CD4-positive, alpha-beta T cell (primary cell): ENCODE measurements around the gene MLYCD. TPM values are rescaled to one million over a fixed set of nuclear protein-coding genes. Genes with fewer than 3 reads are reported as not detected.

Source experiments
- ATAC-seq: fragments of 200-7000 bp; cut with Tn5 transposase; one replicate; pipeline ENCODE4 v1.10.0; 2022; ENCODE audit warnings: mild to moderate bottlenecking; ENCODE audit not compliant: poor library complexity
- CTCF ChIA-PET: fragments of 350-600 bp; sonication (Branson Sonifier 250); formaldehyde crosslinking; loops from one replicate; lab custom pipeline; 2021; ENCODE audit warnings: antibody characterized with exemption, inconsistent platforms; lab: Charles Lee
- POLR2A ChIA-PET: fragments of 350-600 bp; sonication (Branson Sonifier 250); formaldehyde crosslinking; loops from one replicate; lab custom pipeline; 2021; ENCODE audit warnings: antibody characterized with exemption, inconsistent platforms; lab: Charles Lee
- DNase-seq, 14 experiments: peaks; one replicate each; pipeline ENCODE4 v3.0.0-alpha.2; 2013 to 2020; ENCODE audit warnings: mixed read lengths in 2 of 14
- H3K27ac ChIP-seq, 2 donors: one replicate each; pipeline versions ENCODE4 v1.5.1 to v1.7.0; 2013; ENCODE audit warnings: low read length in 2 of 2, low read depth in 1 of 2, mild to moderate bottlenecking in 1 of 2
- H3K27me3 ChIP-seq, 2 experiments: 1 replicate in 1 of 2; 2 replicates in 1 of 2; pipeline versions ENCODE4 v1.6.1 to v1.7.0; 2013; ENCODE audit warnings: low read length in 2 of 2, control low read depth in 1 of 2, mild to moderate bottlenecking in 1 of 2, moderate library complexity in 1 of 2; ENCODE audit not compliant: insufficient read depth in 2 of 2, control insufficient read depth in 1 of 2
- H3K36me3 ChIP-seq: one replicate; pipeline ENCODE4 v1.6.1; 2013; ENCODE audit warnings: low read length, control low read depth; ENCODE audit not compliant: insufficient read depth
- H3K4me1 ChIP-seq: one replicate; pipeline ENCODE4 v1.6.1; 2013; ENCODE audit warnings: low read length, control low read depth; ENCODE audit not compliant: insufficient read depth
- H3K4me3 ChIP-seq: one replicate; pipeline ENCODE4 v1.5.1; 2013; ENCODE audit warnings: mild to moderate bottlenecking, low read length, moderate library complexity
- H3K9me3 ChIP-seq, 2 experiments: 1 replicate in 1 of 2; 2 replicates in 1 of 2; pipeline versions ENCODE4 v1.6.1 to v1.7.0; 2013; ENCODE audit warnings: low read length in 2 of 2, mild to moderate bottlenecking in 2 of 2, control low read depth in 1 of 2, moderate library complexity in 1 of 2; ENCODE audit not compliant: control insufficient read depth in 1 of 2, insufficient read depth in 1 of 2
- H3K27ac Mint-ChIP-seq: one replicate; pipeline ENCODE4 v1.8.0; 2020; ENCODE audit warnings: mixed read lengths
- H3K27me3 Mint-ChIP-seq: one replicate; pipeline ENCODE4 v1.8.0; 2021; ENCODE audit warnings: mixed read lengths
- H3K36me3 Mint-ChIP-seq: one replicate; pipeline ENCODE4 v1.8.0; 2021; ENCODE audit warnings: low read depth, mixed read lengths
- H3K4me1 Mint-ChIP-seq: one replicate; pipeline ENCODE4 v1.8.0; 2021; ENCODE audit warnings: low read depth, mixed read lengths
- H3K4me3 Mint-ChIP-seq: one replicate; pipeline ENCODE4 v1.8.0; 2020; ENCODE audit warnings: mild to moderate bottlenecking, mixed read lengths
- H3K9me3 Mint-ChIP-seq: one replicate; pipeline ENCODE4 v1.8.0; 2020; ENCODE audit warnings: mixed read lengths
- CTCF ChIP-seq: fragments of 200-600 bp; IDR thresholded peaks from one replicate; pipeline ENCODE4 v1.8.0; 2022; ENCODE audit warnings: antibody characterized with exemption, mild to moderate bottlenecking
- intact Hi-C, 2 experiments: fragments of 100-400 bp; cut with DNase I in 1 of 2; cut with micrococcal nuclease in 1 of 2; formaldehyde crosslinking; loops; one replicate each; pipeline versions ENCODE4 v1.15.1 to v1.9.0; 2023 to 2025; cut with DNase I, micrococcal nuclease
- total RNA-seq, 174 experiments: library from RNA in 2 of 174; stranded (reverse) in 2 of 174; gene quantifications; one replicate each; pipeline ENCODE4 v1.2.3 and lab custom pipeline; 2021 to 2026

Gene MLYCD
- total RNA-seq, 2 experiments from 2014 or later = 4.7 to 5.3 TPM

- H3K27ac Mint-ChIP-seq = no peak within 1 kb of the TSS
- Histone ChIP-seq H3K27me3 (peaks cover 10 to 28% of the 10 kb centered on the region in 2 experiments), H3K4me3 (no peak within 1 kb of the TSS), H3K27ac (no peak within 1 kb of the TSS), H3K4me1 (no peaks in the 10 kb centered on the region), H3K36me3 (no peaks in the 10 kb centered on the region), H3K9me3 (peaks cover 0 to 11% of the 10 kb centered on the region in 2 experiments)
- no peak for TF ChIP-seq CTCF
- H3K4me3 Mint-ChIP-seq = no peak within 1 kb of the TSS
- DNase-seq = peak in 3 of 14 experiments; percentile 10 to 43 (median 34)
- intact Hi-C loops = no loop called here
- H3K9me3 Mint-ChIP-seq = no peaks in the 10 kb centered on the region
- ATAC-seq = no peak
- POLR2A ChIA-PET = no interaction called here
- no peaks in the 10 kb centered on the region for H3K36me3 Mint-ChIP-seq
- H3K4me1 Mint-ChIP-seq = no peaks in the 10 kb centered on the region
- CTCF ChIA-PET = no interaction called here
- peaks cover 24% of the 10 kb centered on the region for H3K27me3 Mint-ChIP-seq
These were observed 69.0 kb downstream of the MLYCD start, which contains the start of gene NECAB2 for GRCh38 chr16:83967838-83968305. Gene NECAB2, plus strand, starts transcription at chr16:83968244. Its CDS starts 405 bp downstream, at chr16:83968649.

- ATAC-seq (no peak), DNase-seq (no peak)
- Histone ChIP-seq H3K27me3 (peaks cover 11 to 28% of the 10 kb centered on the region in 2 experiments), H3K4me3 (no peak overlapping the region), H3K36me3 (no peaks in the 10 kb centered on the region), H3K9me3 (peaks cover 0 to 11% of the 10 kb centered on the region in 2 experiments), H3K27ac (no peak overlapping the region), H3K4me1 (no peaks in the 10 kb centered on the region)
- intact Hi-C loops = no loop called here
- TF ChIP-seq CTCF = no peak
- H3K27ac Mint-ChIP-seq = no peak overlapping the region
- H3K36me3 Mint-ChIP-seq = no peaks in the 10 kb centered on the region
- ChIA-PET POLR2A (no interaction called here), CTCF (no interaction called here)
- no peaks in the 10 kb centered on the region for H3K9me3 Mint-ChIP-seq
- H3K4me3 Mint-ChIP-seq = no peak overlapping the region
- peaks cover 25% of the 10 kb centered on the region for H3K27me3 Mint-ChIP-seq
- H3K4me1 Mint-ChIP-seq = no peaks in the 10 kb centered on the region
These were observed 69.5 kb downstream of the MLYCD start for GRCh38 chr16:83968306-83968851.

- CTCF ChIA-PET = no interaction called here
These were observed 70.2 kb downstream of the MLYCD start for GRCh38 chr16:83968891-83969649.

More at GRCh38 chr16:83968891-83969649, 70.2 kb downstream of the MLYCD start:
- H3K27ac Mint-ChIP-seq = no peak overlapping the region
- no peaks in the 10 kb centered on the region for H3K36me3 Mint-ChIP-seq
- TF ChIP-seq CTCF = no peak
- no peak overlapping the region for H3K4me3 ChIP-seq
- intact Hi-C loops = no loop called here
- DNase-seq (no peak), ATAC-seq (no peak)
- H3K27me3 ChIP-seq = peaks cover 12 to 28% of the 10 kb centered on the region in 2 experiments
- H3K27ac ChIP-seq = no peak overlapping the region
- H3K9me3 Mint-ChIP-seq = no peaks in the 10 kb centered on the region
- no peaks in the 10 kb centered on the region for H3K4me1 ChIP-seq
- H3K4me3 Mint-ChIP-seq = no peak overlapping the region
- peaks cover 0 to 11% of the 10 kb centered on the region in 2 experiments for H3K9me3 ChIP-seq
- no peaks in the 10 kb centered on the region for H3K36me3 ChIP-seq
- POLR2A ChIA-PET = no interaction called here
- no peaks in the 10 kb centered on the region for H3K4me1 Mint-ChIP-seq
- peaks cover 25% of the 10 kb centered on the region for H3K27me3 Mint-ChIP-seq
